NCI-H345 treated with DMSO at 0.1 percent for 48 hours (cell line): ENCODE measurements around the gene ATP10A.
"Not testable (repeated sequence)": the region's sequence is repeated elsewhere in the genome, so short reads cannot be mapped to it uniquely, and the experiment has no call there.

Experiments used
- DNase-seq: peaks from one replicate; lab custom pipeline; 2025; ENCODE audit not compliant: unreplicated experiment; lab: John Stamatoyannopoulos, UW

Gene ATP10A

GRCh38 chr15:25859838-25860645 lies 3.1 kb downstream of the ATP10A start:
- no peak for DNase-seq

- no peak for DNase-seq
Observed at GRCh38 chr15:25858952-25859760, 4.0 kb downstream of the ATP10A start.

- DNase-seq, result not testable (repeated sequence)
Observed at GRCh38 chr15:25856059-25856458, 7.1 kb downstream of the ATP10A start.

- no peak for DNase-seq
Observed at GRCh38 chr15:25852661-25853524, 10.2 kb downstream of the ATP10A start.

GRCh38 chr15:25852027-25852426 lies 11.1 kb downstream of the ATP10A start:
- no peak for DNase-seq

- DNase-seq, result no peak
Observed at GRCh38 chr15:25850154-25851111, 12.7 kb downstream of the ATP10A start.

GRCh38 chr15:25849157-25849921 lies 13.8 kb downstream of the ATP10A start:
- no peak for DNase-seq

GRCh38 chr15:25848784-25849156 lies 14.4 kb downstream of the ATP10A start:
- DNase-seq, result no peak

- DNase-seq, result no peak
Observed at GRCh38 chr15:25848325-25848724, 14.8 kb downstream of the ATP10A start.

- no peak for DNase-seq
Observed at GRCh38 chr15:25847051-25847450, 16.1 kb downstream of the ATP10A start.

- DNase-seq, result no peak
Observed at GRCh38 chr15:25846377-25846776, 16.8 kb downstream of the ATP10A start.

GRCh38 chr15:25844981-25845680 lies 18.0 kb downstream of the ATP10A start:
- no peak for DNase-seq

GRCh38 chr15:25844542-25844941 lies 18.6 kb downstream of the ATP10A start:
- DNase-seq, result no peak

- DNase-seq, result no peak
Observed at GRCh38 chr15:25844076-25844475, 19.1 kb downstream of the ATP10A start.

GRCh38 chr15:25839638-25840156 lies 23.4 kb downstream of the ATP10A start:
- DNase-seq, result no peak

- DNase-seq, result no peak
Observed at GRCh38 chr15:25838871-25839195, 24.3 kb downstream of the ATP10A start.

GRCh38 chr15:25838191-25838870 lies 24.8 kb downstream of the ATP10A start:
- DNase-seq, result no peak

GRCh38 chr15:25832158-25832557 lies 31.0 kb downstream of the ATP10A start:
- no peak for DNase-seq
